ENCODE data around the gene DUS4L.

The DUS4L gene

DNA sequence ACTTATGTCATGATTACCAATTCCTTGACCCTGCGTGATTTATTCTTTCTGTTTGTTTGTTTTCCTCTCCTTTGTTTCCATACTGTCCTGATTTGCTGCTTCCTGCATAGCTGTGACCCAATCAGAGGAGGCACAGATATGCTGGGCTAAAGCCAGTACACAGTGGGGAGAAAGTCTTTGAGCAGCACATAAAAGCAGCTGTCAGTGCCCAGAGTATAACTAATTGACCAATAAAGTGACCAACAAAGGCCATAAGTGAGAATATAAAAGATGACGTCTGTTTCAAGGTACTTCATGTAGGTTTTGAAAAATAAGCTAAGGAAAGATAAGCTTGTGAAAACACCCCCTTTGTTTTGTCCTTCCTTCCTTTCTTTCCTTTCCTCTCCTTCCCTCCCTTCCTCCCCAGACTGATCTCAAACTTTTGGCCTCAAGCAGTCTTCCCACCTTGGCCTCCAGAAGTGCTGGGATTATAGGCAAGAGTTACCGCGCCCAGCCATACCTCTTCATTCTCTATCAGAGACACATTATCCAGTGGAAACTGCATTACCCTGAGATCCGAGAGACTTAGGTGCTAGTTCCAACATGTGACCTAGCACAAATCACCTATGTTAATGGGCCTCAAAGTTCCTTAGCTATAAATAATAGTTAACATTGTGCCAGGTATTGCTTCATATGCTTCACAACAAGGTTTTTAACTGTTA lies 33.3 kb downstream of the DUS4L start (continued):
- TF ChIP-seq, protein P1, sequence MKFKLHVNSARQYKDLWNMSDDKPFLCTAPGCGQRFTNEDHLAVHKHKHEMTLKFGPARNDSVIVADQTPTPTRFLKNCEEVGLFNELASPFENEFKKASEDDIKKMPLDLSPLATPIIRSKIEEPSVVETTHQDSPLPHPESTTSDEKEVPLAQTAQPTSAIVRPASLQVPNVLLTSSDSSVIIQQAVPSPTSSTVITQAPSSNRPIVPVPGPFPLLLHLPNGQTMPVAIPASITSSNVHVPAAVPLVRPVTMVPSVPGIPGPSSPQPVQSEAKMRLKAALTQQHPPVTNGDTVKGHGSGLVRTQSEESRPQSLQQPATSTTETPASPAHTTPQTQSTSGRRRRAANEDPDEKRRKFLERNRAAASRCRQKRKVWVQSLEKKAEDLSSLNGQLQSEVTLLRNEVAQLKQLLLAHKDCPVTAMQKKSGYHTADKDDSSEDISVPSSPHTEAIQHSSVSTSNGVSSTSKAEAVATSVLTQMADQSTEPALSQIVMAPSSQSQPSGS (tag by site-specific recombination; IDR thresholded peaks at IDR 0.05; ENCODE audit: low read depth) = peak; percentile 87
- TF ChIP-seq, protein P2, sequence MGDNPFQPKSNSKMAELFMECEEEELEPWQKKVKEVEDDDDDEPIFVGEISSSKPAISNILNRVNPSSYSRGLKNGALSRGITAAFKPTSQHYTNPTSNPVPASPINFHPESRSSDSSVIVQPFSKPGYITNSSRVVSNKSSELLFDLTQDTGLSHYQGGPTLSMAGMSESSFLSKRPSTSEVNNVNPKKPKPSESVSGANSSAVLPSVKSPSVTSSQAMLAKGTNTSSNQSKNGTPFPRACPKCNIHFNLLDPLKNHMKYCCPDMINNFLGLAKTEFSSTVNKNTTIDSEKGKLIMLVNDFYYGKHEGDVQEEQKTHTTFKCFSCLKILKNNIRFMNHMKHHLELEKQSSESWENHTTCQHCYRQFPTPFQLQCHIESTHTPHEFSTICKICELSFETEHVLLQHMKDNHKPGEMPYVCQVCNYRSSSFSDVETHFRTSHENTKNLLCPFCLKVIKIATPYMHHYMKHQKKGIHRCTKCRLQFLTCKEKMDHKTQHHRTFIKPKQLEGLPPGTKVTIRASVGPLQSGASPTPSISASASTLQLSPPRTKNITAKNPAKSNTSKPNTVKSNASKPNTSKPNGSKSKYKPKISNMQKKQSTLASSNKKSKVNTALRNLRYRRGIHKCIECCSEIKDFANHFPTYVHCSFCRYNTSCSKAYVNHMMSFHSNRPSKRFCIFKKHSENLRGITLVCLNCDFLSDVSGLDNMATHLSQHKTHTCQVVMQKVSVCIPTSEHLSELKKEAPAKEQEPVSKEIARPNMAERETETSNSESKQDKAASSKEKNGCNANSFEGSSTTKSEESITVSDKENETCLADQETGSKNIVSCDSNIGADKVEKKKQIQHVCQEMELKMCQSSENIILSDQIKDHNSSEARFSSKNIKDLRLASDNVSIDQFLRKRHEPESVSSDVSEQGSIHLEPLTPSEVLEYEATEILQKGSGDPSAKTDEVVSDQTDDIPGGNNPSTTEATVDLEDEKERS (tag by site-specific recombination; IDR thresholded peaks at IDR 0.05) = no peak
- TF ChIP-seq ZNF302 (tag by site-specific recombination; IDR thresholded peaks at IDR 0.05; ENCODE audit: low read depth) (no peak), SP3 (tag by site-specific recombination; IDR thresholded peaks at IDR 0.05) (no peak), ZNF239 (tag by site-specific recombination; IDR thresholded peaks at IDR 0.05) (no peak), ZNF501 (tag by site-specific recombination; IDR thresholded peaks at IDR 0.05) (no peak), ZNF112 (tag by site-specific recombination; IDR thresholded peaks at IDR 0.05) (no peak), ZNF624 (tag by site-specific recombination; IDR thresholded peaks at IDR 0.05) (no peak), SCRT1 (tag by site-specific recombination; IDR thresholded peaks at IDR 0.05; ENCODE audit: borderline replicate concordance) (no peak; the same call in 1 of the 2 replicates), ZNF654 (tag by site-specific recombination; IDR thresholded peaks at IDR 0.05; ENCODE audit: low read depth) (no peak), ZNF274 (IDR thresholded peaks at IDR 0.05; ENCODE audit: low read length) (no peak), ZNF274 (tag by site-specific recombination; IDR thresholded peaks at IDR 0.05; ENCODE audit: borderline replicate concordance) (no peak), OVOL3 (tag by site-specific recombination; IDR thresholded peaks at IDR 0.05) (0 out of 2 replicates have a peak, but pooled peaks have one; percentile 73), SP2 (tag by site-specific recombination; IDR thresholded peaks at IDR 0.05) (peak; percentile 39), ZNF169 (tag by site-specific recombination; IDR thresholded peaks at IDR 0.05) (no peak), ZNF514 (tag by site-specific recombination; IDR thresholded peaks at IDR 0.05) (no peak), RBAK (tag by site-specific recombination; IDR thresholded peaks at IDR 0.05) (no peak), ZNF837 (tag by site-specific recombination; IDR thresholded peaks at IDR 0.05) (no peak), ZNF155 (tag by site-specific recombination; IDR thresholded peaks at IDR 0.05) (no peak), ZNF10 (tag by site-specific recombination; IDR thresholded peaks at IDR 0.05) (no peak), ZXDB (tag by site-specific recombination; IDR thresholded peaks at IDR 0.05) (peak; percentile 77), ZNF776 (tag by site-specific recombination; IDR thresholded peaks at IDR 0.05; ENCODE audit: borderline replicate concordance) (no peak), KLF16 (tag by site-specific recombination; IDR thresholded peaks at IDR 0.05) (peak; percentile 56; the same call in 1 of the 2 replicates), FEZF1 (tag by site-specific recombination; IDR thresholded peaks at IDR 0.05) (peak; percentile 98)
- TF ChIP-seq, protein P3, sequence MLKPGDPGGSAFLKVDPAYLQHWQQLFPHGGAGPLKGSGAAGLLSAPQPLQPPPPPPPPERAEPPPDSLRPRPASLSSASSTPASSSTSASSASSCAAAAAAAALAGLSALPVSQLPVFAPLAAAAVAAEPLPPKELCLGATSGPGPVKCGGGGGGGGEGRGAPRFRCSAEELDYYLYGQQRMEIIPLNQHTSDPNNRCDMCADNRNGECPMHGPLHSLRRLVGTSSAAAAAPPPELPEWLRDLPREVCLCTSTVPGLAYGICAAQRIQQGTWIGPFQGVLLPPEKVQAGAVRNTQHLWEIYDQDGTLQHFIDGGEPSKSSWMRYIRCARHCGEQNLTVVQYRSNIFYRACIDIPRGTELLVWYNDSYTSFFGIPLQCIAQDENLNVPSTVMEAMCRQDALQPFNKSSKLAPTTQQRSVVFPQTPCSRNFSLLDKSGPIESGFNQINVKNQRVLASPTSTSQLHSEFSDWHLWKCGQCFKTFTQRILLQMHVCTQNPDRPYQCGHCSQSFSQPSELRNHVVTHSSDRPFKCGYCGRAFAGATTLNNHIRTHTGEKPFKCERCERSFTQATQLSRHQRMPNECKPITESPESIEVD (tag by site-specific recombination; IDR thresholded peaks at IDR 0.05) = peak; percentile 91
- TF ChIP-seq, protein P4, sequence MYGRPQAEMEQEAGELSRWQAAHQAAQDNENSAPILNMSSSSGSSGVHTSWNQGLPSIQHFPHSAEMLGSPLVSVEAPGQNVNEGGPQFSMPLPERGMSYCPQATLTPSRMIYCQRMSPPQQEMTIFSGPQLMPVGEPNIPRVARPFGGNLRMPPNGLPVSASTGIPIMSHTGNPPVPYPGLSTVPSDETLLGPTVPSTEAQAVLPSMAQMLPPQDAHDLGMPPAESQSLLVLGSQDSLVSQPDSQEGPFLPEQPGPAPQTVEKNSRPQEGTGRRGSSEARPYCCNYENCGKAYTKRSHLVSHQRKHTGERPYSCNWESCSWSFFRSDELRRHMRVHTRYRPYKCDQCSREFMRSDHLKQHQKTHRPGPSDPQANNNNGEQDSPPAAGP (tag by site-specific recombination; IDR thresholded peaks at IDR 0.05) = no peak
- TF ChIP-seq, protein P5, sequence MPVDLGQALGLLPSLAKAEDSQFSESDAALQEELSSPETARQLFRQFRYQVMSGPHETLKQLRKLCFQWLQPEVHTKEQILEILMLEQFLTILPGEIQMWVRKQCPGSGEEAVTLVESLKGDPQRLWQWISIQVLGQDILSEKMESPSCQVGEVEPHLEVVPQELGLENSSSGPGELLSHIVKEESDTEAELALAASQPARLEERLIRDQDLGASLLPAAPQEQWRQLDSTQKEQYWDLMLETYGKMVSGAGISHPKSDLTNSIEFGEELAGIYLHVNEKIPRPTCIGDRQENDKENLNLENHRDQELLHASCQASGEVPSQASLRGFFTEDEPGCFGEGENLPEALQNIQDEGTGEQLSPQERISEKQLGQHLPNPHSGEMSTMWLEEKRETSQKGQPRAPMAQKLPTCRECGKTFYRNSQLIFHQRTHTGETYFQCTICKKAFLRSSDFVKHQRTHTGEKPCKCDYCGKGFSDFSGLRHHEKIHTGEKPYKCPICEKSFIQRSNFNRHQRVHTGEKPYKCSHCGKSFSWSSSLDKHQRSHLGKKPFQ (tag by site-specific recombination; IDR thresholded peaks at IDR 0.05) = peak; percentile 50; the same call in 1 of the 2 replicates
- TF ChIP-seq, protein P6, sequence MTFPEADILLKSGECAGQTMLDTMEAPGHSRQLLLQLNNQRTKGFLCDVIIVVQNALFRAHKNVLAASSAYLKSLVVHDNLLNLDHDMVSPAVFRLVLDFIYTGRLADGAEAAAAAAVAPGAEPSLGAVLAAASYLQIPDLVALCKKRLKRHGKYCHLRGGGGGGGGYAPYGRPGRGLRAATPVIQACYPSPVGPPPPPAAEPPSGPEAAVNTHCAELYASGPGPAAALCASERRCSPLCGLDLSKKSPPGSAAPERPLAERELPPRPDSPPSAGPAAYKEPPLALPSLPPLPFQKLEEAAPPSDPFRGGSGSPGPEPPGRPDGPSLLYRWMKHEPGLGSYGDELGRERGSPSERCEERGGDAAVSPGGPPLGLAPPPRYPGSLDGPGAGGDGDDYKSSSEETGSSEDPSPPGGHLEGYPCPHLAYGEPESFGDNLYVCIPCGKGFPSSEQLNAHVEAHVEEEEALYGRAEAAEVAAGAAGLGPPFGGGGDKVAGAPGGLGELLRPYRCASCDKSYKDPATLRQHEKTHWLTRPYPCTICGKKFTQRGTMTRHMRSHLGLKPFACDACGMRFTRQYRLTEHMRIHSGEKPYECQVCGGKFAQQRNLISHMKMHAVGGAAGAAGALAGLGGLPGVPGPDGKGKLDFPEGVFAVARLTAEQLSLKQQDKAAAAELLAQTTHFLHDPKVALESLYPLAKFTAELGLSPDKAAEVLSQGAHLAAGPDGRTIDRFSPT (tag by site-specific recombination; IDR thresholded peaks at IDR 0.05) = no peak
